ENCODE data around the gene APP.
A peak's percentile ranks its signal among the peaks of the same experiment; 100 is the strongest.

The APP gene

DNA sequence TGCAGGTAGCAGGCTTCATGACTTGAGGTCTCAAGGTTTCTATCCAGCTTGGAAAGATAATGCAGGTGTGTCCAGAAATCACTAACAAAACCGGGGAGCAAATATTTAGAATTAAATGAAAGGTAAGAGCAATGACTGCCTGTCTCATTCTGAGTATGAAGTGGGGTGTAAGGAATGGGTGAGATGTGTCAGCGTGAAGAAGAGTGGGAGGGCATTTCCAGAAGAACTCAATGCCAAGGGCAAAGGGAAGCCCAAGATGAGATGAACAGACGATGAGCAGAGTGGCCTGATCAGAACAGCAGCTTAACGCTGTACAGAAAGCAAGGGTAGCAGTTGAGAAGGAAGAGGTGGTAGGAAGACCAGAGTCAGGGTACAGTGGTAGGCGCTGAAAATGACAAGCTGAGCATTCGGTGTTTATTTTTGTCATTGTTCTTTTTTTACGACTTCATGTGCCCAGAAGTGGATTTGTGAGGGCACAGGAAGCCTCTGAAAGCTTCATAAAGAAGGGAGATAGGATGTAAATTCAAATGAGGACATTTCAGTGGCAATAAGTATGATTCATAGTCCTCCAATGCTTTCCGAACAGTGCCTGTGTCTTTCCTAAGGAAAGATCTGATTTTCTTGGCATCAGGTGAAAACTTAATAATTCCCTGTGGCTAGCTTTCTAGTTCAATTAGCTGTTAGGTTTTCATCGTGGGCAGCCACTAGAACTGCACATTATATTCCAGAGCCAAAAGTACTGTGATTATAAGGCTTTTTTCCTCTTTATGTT lies 190.5 kb downstream of the APP start:
- no peak for DNase-seq (ENCODE audit: low read depth, low spot score)

DNA sequence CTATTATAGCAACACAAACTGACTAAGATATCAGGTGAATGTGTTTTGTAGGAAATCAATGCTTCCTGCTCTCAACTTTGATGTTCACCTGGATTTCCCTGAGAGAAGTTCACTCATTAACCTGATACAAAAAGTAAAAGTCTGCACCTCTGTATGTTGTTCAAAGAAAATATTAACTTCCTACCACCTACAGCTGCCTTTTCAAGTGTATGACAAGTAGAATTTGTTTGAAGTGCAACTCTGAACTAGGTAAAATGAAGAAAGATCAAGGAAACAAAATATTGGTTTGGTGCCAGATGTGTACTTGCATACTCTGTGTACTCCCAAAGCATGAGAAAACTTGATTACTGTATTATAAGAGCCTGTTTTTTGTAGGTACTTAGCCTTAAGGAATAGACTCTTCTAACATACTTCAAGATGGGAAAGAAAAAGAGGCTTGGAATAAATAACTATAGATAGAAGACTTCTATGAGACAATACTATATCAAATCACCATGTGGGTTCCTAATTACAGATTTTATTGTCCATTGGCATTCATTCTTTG lies 193.4 kb downstream of the APP start:
- no peak for DNase-seq (ENCODE audit: low read depth, low spot score)

DNA sequence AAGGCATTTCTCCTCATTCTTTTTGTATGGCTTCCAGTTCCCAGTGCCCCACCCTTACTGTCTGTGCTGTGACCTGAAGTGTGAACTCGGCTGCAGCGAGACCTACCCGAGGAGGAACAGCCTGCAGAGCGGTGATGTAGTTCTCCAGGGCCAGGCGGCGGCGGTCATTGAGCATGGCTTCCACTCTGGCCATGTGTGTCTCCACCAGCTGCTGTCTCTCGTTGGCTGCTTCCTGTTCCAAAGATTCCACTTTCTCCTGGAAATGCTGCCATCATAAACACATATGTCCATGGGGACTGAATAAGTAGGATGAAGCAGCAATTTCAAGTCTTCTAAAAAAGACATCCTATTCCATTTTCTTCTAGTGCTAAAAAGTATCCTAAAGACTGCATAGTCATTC lies 195.6 kb downstream of the APP start:
- no peak for DNase-seq (ENCODE audit: low read depth, low spot score)

DNA sequence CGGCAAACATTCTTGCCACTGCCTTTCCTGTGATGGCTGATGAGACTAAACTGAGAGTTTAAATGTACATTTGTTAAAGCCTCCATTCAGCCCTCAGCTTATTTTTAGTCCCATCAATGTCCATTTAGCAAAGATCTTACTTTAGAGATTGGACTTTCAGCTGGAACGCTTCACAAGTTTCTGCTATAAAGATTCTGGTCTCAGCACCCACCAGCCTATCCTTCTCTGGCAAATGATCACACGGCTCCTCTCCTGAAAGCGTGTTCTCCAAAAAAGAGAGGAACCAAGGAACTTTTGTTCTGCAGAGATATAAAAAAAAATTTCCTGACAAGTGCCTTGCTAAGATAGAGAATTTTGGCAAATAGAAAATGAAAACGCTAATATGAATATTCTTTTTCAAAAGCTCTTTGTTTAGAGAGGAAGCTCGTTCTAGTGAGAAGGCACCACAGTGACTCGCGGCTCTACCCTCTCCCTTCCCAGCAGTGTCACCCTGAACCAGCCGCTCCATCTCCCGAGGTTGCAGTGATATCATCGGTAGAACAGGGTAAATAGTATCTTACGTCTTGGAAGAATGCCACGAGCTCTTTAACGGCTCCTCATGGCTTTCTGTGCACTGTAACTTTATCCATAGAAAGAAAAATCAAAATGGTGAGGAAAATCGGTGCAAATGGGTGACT lies 200.2 kb downstream of the APP start:
- DNase-seq (ENCODE audit: low read depth, low spot score), result no peak

DNA sequence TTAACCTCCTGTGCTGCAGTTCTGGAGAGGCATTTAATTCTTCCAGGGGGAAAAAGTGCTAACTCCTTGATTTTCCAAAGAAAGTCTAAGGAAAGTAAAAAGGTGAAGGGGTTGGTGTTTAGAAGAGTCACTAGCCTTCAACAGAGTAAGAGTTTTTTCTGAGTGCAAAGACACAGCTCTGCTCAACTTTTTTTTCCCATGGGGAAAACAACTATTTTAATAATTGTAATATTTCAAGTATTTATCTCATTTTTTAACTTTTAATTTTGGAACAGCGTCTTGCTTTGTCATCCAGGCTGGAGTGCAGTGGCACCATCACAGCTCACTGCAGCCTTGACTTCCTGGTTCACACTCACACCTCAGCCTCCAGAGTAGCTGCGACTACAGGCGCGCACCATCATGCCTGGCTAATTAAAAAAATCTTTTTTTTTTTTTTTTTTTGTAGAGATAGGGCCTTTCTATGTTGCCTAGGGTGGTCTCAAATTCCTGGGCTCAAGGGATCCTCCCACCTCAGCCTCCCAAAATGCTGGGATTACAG lies 202.6 kb downstream of the APP start:
- DNase-seq (ENCODE audit: low read depth, low spot score), result no peak

DNA sequence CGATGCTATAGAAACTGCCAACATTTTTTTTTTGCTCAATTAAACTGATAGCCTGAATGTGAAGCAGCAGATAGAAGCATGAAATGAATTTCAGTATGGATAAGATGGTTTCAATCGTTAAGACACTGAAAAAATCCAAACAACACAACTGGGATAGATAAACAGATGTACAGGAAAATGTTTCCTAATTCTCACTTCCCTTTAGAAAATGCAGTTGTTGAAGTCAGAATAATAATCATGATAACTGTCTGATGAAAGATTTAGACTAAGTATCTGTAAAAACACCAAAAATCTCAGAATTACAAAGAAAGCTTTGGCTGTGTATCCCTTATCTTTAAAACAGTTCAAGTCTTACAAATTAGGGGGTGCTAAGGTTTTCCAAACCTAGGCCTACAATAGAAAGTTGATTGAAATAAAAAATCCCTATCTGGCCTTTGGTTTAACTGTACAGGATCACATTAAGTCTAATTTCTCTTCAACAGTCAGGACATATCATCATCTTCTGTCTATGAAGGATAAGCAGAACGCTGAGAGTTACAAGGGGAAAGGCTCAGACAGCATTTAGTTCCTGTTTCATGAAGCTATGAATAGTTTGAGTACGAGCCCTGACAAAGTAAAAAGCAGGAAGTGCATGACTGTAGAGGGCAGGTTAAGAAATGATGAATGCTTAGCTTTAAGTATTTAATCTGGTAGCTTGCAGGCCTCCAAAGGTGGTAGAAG lies 203.2 kb downstream of the APP start:
- DNase-seq (ENCODE audit: low read depth, low spot score), result no peak

DNA sequence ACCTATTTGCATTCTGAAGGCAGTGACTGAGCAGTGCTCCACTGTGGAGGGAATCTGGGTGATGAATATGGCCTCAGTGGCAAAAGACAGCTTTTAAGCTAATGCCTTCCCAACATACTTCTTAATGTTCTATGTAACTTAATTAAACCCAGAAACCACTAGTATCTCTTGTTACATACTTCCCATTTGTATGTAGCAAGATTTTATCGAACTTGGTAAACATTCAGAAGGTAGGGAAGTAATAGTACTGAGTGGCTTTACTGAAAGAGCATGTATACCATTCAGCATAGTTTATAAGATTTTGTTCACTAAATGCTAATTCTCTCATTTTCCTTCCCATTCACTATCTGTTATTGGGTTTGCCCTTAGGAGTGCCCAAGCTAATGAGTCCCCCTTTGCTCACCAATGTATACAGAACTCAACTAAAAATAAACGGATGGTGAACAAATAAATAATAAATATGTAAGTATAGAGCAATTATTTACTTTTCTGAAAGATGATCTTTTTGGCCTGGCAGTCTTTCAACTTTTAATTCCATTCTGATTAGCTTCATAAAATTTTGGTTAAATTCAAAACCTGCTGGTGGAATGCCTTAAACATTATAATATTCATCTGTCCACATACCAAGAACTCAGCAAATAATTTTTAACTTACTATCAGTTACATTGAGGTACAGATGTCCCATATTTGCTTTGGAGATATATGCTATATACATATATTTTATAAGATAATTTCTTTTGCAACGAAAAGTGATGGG lies 204.4 kb downstream of the APP start:
- DNase-seq (ENCODE audit: low read depth, low spot score), result no peak

DNA sequence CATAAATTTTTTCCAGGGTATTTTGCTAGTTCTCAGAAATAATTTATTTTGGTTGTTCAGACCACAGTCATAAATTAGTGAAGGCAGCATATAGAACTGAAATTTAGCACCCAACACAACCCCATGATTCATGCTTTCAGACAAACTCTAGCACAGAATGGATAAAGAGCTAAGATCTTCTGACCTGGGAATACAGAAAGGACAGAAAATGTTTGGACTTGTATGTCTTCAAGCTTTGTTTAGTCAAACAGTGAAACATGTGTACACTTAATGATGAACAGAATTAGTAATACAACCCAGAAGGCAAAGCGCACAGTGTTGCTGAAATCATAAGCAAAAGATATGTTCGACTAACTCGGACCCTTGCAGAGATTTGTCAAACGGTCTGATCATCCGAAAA lies 205.6 kb downstream of the APP start:
- DNase-seq (ENCODE audit: low read depth, low spot score), result no peak

DNA sequence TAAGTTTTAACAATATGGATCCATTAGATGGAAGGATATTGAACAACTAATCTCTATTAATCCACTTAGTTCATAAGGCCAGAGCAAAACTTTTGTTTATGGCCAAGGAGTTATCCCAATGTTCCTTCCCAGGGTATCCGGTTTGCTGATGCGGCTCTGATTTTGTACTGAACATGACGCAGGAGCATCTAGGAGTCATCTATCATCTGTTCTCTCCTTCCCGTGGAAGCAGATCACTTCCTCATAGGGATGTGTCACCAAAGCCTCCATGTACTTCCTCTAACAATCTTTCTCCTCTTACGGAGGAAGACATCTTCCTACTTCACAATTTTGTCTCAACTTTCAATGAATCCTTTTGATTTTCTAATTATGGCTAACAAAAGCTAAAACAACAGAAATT lies 206.6 kb downstream of the APP start:
- no peak for DNase-seq (ENCODE audit: low read depth, low spot score)

DNA sequence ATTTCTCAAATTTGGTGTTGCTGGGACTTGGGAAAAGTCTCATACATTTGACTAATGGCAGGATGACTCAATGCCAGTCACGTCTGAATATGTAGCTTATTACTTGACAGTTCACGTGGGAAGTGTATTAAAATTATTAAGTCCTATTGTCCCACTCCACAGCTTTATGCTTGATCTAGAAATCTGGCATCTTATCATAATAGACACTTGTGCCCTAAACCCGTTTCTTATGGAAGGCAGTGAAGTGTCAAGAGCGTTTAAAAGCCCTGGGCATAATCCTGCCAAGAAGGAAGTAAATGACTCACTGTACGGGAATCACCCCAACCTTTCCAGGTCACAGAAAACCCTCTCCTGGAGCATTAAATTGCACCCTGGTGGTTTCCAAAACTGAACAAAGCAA lies 207.4 kb downstream of the APP start:
- DNase-seq (ENCODE audit: low read depth, low spot score), result no peak

DNA sequence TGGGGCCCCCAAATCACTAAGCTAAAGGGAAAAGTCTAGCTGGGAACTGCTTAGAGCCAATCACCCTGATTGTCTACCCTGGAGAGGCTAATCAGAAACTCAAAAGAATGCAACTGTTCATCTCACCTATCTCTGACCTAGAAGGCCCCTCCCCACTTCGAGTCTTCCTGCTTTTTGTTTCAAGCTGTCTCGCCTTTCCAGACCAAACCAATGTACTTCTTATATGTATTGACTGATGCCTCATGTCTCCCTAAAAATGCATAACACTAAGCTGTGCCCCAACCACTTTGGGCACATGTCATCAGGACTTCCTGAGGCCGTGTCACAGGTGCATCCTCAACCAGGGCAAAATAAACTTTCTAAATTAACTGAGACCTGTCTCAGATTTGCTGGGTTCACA lies 209.5 kb downstream of the APP start:
- DNase-seq (ENCODE audit: low read depth, low spot score), result peak; percentile 12

DNA sequence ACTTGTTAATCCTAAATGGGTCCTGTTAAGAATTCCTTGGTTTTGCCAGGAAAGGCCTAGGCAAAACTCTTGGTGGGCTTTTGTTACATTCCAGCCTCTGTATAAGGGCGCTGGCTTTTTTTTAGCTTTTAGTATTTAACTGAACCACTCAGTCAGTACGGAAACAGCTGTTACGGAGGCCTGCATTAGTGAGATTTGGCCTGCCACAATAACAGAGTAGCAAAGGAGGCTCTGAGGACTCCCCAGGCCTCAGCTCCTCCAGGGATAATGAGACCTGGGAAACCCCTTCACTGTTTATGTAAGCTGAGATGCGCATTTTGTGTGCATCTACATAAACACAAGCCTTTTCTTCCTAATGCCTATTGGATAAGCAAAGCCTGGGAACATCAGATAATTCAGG lies 210.2 kb downstream of the APP start:
- DNase-seq (ENCODE audit: low read depth, low spot score), result peak; percentile 25

DNA sequence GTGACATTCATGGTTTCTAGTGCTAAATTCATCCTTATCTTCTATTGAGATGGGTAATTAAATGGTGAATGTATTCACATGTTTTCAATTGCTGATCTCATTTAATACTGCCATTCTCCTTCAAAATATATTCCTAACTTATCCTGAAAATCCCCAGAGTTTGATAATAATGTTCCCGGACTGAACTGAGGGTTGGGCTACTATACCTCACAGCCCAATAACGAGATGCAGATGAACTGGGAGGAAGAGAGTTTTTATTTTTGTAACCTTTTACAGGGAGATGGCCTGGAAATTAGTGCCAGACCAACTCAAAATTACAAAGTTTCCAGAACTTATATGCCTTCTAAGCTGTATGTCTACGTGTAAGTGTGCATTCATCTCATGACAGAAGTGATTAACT lies 210.8 kb downstream of the APP start:
- no peak for DNase-seq (ENCODE audit: low read depth, low spot score)

DNA sequence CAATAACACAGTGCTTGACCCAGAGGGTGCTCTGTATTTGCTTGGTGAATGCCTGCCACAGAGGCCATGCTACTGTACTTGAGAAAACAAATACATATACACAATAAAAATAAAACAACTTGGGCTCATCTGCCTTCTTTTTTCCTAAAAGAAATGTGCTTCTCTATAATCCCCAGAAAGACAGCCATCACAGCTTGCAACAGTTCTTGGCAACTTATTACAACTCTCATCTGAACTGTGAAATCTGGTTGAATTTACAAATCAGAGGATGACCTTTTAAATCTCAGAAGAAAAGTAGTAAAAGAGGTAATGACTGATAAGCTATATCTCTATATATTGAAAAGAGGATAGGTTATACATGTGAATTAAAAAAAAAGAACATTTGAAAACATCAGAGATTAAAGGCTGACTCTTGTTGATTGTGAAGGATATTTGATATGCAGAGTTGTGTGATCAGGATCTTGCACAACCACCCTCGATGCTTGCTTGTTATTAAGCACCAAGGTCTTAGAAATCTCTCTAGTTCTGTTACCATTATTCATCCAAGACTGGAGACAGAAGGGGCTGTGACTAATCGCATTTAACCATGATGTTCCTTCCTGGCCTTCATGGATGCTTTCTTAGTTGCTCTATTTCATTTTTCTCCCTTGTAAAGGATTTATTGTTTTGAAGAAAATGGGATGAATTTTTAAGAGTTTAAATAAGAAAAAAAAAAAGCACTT lies 213.4 kb downstream of the APP start:
- DNase-seq (ENCODE audit: low read depth, low spot score), result no peak

DNA sequence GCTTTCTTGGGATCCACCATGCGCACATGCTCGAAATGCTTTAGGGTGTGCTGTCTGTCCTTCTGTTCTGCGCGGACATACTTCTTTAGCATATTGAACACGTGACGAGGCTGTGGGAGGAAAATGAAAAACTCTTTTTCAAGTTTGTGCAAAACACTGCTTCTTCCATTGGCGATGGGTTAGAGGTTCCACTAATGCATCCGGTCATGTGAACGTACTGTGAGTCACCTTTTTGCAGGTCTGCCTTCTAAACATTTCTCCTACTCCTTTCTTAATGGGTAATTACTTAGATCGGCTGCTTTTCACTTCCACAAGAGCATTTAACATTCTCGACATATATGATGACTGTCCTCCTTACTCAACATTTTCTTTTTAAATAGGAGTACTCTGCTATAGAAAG lies 214.9 kb downstream of the APP start:
- no peak for DNase-seq (ENCODE audit: low read depth, low spot score)

DNA sequence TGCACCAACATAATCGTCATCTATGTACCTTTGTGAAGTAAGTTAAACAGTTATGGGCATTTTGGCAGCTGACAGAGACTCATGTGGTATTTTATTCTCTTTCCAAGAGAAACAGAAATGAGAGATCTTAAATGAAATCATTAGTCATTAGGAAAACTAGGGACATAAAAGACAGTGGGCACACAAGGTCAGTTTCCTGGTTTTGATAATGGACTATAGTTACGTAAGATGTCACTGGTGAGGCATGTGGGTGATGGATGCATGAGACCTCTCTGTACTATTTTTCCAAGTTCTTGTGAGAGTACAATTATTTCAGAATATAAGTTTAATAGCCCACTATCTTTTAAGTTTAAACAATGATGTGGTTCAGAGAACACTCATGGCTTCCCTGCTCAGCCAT lies 216.9 kb downstream of the APP start:
- DNase-seq (ENCODE audit: low read depth, low spot score), result no peak

DNA sequence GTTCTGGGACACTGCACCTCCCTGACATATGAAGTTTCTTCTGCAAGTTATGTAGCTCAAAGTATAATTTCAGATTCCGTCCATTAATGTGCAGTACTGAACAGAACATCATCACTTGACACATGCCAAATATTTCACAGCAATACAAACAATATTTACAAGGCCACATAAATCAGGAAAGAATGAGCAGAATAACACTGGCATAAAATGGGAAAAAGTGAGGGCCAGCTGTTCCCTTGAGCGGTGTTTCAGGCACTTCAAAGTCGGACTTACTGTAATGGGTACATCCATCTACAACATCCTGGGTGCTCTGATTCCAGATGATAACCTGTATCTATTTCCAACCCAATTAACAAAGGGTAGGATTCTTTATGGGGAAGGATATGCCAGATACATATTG lies 217.4 kb downstream of the APP start:
- DNase-seq (ENCODE audit: low read depth, low spot score), result no peak

DNA sequence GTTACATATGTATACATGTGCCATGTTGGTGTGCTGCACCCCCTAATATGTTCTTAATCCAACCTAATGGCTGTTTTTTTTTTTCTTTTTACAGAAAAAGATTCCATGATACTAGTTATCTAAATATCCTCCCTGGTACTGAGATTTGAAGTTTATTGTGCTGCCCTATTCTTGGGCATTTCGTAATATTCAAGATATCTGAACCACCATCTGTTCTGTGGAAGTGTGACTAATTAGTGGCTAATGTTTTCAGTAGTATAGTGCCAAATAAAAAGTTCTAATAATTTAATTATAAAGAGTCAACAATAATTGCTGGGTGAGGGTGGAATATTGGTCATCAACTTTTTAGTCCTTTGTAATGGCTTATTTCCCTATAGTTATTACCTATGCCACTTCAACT lies 218.3 kb downstream of the APP start:
- no peak for DNase-seq (ENCODE audit: low read depth, low spot score)

DNA sequence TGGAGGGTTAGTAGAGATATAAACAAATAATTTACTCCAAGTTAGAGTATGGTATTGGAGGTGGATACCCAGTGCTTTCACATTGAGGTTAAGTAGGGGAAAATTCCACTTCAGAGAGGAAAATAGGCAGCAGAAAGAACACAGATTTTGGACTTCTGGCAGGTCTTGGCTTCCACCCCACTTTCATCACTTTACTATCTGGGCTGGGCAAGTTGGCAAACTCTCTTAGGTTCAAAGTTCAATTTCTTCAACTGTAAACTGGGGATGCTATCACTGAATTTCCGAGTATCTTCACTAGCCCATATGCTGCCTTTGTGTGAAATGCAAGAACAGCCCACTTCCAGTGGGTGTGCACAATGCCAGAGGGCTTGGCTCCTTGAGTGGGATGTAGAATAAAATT lies 220.9 kb downstream of the APP start:
- no peak for DNase-seq (ENCODE audit: low read depth, low spot score)

DNA sequence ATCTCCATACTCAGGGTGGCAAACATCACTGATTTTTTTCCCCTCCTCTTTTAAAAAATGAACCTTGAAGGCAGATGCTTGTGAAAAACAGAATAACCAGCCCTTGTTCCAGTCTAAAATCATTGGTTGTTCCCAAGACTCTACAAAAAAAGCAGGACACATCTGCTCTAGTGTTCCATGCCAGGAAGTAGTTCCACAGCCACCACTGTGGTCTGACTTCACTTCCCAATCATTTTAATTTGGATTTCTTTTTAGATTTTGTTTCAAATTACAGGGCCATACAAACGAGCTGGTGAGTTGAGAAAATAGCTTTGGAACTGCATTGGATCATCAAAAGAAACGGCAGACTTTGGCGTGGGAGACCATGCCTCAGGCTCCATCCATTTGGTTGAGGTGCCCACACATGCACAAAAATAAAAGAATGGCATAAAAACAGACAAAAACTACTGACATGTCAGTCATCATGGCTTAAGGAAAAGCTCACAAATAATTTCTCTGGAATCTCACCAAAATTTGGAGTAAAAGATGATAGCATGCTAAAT lies 225.8 kb downstream of the APP start:
- DNase-seq (ENCODE audit: low read depth, low spot score), result no peak

DNA sequence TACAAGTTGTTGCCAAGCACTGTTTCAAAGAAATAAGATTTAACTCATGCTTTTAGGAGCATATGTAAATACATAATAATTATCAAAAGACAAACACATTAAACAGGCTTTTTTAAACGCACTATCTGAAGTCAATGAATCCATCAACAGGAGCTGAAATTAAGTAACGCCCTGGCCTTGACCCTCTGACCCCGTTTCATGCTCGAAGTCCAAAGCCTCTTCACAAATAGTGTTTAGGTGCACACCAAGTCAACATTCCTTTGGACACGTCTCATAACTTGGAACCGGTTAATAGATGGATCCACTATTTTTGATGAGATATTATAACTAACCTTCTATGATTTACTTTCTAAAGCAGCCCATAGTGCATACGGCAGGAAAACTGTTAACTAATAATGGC lies 226.5 kb downstream of the APP start:
- DNase-seq (ENCODE audit: low read depth, low spot score), result no peak
